Nucleus accumbens (tissue), 56 donors: ENCODE data around the gene MAGEA9.
"Not testable (repeated sequence)": the region's sequence is repeated elsewhere in the genome, so short reads cannot be mapped to it uniquely, and the experiment has no call there.

Experiments used
- DNase-seq, 56 donors: peaks; one replicate each; lab custom pipeline; 2025; lab: John Stamatoyannopoulos, UW

Gene MAGEA9, protein sequence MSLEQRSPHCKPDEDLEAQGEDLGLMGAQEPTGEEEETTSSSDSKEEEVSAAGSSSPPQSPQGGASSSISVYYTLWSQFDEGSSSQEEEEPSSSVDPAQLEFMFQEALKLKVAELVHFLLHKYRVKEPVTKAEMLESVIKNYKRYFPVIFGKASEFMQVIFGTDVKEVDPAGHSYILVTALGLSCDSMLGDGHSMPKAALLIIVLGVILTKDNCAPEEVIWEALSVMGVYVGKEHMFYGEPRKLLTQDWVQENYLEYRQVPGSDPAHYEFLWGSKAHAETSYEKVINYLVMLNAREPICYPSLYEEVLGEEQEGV

GRCh38 chrX:149781727-149782126, at the start of gene MAGEA9:
Gene MAGEA9, plus strand, starts transcription at chrX:149781930. Its CDS starts 4,281 bp downstream, at chrX:149786211.
- not testable (repeated sequence) for DNase-seq

DNA sequence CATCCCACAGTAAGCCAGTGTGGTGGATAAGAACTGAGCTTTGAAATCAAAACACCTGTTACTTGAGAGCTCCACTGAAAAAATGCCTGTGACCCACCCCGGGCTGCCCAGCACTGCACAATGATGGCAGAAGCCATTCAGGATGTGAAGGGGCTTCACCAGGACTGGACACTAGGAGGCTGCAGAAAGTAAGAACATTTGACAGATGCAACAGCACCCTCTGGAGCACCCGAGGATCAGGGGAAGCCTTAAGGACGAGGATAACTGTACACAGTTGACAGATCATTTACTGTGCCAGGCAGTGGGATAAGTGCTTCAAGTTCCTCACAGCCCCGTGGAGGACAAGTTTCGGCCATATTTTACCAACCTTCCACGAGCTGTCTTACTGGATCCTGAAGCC, 39.5 kb upstream of the MAGEA9 start:
- DNase-seq = not testable (repeated sequence)

DNA sequence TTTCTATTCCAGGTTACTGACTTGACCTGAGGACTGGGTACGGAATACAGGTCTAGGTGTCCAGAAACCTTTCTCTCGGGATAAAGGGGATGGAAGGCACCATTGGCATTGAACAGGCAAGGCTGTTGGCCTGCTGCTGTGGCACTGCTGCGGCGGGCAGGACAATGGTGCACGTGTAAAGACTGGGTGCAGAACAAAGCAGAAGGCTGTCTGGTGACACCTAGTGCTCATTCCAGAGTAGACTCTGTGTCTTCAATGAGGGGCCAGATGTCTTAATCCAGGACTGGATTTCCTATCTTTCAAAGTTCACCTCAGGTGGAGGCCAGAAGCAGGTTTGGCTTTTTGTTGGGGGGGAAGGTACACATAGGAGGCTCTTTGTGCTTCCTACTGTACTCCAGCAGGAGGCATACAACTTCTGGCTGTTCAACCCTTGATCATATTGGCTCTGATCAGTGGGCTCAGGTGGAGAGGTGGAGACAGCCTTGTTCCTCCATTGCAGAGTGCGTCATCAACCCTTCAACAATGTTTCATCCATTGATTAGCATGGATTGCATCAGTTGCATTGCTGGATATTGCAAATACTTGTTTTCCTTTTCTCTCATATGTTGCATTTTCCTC, 35.2 kb upstream of the MAGEA9 start:
- not testable (repeated sequence) for DNase-seq

- DNase-seq = no peak
Measured at GRCh38 chrX:149757206-149758067, 24.3 kb upstream of the MAGEA9 start.

- no peak for DNase-seq
Measured at GRCh38 chrX:149758068-149758714, 23.5 kb upstream of the MAGEA9 start.

DNA sequence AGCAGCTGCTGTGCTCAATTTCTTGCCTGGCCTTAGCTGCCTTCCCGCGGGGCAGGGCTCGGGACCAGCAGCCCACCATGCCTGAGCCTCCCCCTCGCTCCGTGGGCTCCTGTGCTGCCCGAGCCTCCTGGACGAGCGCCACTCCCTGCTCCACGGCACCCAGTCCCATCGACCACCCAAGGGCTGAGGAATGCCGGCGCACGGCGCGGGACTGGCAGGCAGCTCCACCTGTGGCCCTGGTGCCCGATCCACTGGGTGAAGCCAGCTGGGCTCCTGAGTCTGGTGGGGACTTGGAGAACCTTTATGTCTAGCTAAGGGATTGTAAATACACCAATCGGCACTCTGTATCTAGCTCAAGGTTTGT, 23.0 kb upstream of the MAGEA9 start:
- not testable (repeated sequence) for DNase-seq

DNA sequence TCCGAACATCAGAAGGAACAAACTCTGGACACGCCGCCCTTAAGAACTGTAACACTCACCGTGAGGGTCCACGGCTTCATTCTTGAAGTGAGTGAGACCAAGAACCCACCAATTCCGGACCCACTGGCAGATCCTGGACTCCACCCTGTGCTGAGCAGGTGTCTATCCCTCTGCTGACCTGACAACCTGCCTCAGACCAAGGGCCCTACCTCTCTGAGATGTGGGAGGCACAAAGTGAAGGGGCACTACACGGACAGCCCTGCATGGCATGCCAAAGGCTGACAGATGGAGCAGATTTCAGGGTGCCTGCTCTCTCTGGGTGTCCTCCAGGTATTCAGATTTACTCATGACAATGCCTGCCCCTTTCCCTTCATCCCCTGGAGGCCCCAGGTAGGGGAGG, 21.9 kb upstream of the MAGEA9 start:
- no peak for DNase-seq

GRCh38 chrX:149760965-149761364, 20.8 kb upstream of the MAGEA9 start:
- DNase-seq = no peak

DNA sequence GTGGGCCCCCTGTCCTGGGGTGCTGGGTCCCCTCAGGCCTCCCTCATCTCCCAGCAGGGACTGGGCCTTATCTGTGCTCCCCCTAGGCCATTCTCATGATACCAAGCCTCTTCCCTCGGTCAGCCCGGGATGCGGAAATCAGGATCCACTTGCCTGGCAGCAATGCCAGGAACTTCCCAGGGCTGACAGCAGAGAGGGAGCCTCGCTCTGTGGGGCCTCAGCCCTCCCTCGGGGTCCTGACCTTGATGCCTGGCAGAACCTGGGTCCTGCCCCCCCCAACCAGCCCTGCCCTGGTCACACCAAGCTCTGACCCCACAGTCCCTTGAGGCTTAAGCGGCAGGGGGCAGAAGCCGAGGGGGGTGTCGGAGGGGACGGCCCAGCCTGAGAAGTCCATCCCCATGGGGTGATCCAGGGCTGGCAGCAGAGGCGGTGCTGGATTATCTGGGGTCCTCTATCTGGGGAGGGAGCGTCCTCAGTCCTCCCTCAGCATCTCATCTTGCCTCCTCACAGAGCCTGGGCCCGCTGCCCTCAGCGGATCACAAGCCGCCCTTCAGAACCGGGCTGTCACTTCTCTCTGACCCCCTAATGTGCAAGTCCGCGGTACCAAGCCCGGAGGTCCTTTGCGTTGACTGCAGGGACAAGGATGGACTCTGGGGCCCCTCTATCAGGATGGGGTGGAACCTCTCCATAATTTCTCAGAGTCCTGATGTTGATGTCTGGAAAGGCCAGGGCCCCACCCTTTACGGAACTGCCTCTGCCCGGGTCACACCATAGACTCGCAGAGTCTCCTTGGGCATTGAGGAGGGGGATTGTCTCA, 19.7 kb upstream of the MAGEA9 start:
- DNase-seq = not testable (repeated sequence)

DNA sequence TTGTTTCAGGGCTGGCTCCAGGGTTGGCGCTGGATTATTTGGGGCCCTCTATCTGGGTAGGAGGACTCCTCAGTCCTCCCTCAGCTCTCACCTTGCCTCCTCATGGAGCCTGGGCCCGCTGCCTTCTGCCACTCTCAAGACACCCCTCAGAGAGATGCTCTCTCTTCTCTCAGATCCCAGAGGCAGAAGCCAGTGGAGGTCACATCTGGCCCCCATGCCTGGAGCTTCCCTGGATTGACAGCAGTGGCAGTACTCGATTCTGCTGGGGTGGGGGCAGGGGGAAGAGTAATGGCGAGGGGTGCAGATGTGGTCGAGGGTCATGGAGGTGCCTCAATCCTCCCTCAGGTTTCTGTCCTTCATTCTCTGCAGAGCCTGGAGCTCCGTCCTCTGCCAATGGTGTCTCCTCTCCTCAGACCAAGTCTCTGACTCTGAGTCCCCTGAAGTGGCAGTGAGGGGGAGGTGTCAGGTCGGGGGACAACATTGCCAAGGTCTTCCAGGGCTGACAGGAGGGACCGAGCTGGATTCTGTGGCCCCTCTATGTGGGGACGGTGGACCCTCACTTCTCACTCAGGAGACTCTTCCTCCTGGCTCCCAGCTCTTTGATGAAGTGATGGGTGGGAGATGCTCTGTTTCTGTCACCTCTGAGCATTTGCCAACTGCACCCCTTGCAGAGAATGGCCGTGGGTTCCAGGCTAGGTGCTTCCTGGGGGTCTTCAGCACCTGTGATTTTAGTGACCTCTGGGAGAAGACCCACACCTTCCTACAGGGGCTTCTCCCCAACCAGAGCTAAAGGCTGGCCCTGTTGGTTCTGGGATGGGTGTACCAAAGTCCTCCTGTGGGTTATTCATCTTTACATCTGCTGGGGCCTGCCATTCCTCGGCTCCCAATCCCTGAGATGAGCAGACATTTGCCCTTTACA, 18.8 kb upstream of the MAGEA9 start:
- DNase-seq = no peak

GRCh38 chrX:149770344-149770743, 11.4 kb upstream of the MAGEA9 start:
- not testable (repeated sequence) for DNase-seq

DNA sequence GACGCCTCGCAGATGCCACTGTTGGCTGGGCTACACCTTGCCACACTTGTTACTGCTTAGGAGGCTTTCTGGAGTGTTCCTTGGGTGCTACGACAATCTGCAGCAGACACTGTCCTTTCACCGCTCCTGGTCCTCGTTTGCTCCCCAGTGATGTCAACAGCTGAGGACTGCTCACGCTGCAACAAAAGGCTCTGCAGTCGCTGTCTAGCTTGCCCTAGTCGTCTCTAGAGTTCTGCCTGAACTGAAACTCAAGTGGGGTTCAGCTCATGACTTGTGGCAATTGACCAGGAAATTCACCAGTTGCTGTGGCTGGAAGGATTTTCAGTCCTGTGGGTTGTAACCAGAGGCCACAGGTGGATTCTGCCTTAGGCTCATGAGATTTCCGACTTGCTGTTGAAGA, 8.7 kb upstream of the MAGEA9 start:
- DNase-seq = not testable (repeated sequence)

DNA sequence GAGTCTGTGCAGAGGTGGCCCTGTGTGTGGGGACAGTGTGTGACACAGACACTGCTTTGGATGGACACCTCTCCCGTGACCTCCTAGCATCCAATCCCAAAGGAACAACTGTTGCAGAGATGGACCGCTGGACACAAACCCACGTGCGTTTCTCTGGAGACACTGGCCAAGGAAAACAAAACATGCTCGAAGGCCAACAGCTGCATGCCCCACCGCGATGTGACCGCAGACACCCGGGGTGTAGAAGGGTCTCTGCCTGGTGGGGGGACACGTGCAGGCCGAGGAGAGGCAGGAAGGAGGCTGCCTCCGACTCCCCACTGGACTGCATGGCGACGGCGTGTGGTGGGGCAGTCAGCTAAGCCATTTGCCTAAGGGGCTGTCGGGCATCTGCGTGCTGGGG, 8.0 kb upstream of the MAGEA9 start, which contains the start of gene HSFX1:
HSFX1 (plus strand) TSS at position 301 of the 400 bp plus-strand sequence. CDS start 614 bp downstream, outside the sequence.
- not testable (repeated sequence) for DNase-seq

- DNase-seq = not testable (repeated sequence)
Measured at GRCh38 chrX:149777999-149778398, 3.7 kb upstream of the MAGEA9 start.

DNA sequence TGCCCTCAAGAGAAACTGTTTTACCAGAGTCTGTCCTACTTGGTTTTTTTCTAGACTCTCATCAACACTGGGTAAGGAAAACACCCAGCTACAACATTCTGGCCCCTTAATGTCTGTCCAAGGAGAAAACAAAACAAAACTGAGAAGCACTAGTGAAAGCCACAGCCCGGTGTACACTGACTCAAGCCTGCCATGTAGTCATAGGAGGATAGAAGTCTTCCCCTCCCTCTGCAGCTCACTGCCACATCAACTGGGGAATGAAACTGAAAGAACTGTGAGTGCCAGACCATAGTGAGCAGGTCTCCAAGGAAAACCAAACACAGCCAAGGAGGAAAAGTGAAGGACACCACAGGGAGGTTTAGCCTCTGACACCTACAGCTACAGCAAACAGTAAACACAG, 13.8 kb downstream of the MAGEA9 start:
- DNase-seq = not testable (repeated sequence)

DNA sequence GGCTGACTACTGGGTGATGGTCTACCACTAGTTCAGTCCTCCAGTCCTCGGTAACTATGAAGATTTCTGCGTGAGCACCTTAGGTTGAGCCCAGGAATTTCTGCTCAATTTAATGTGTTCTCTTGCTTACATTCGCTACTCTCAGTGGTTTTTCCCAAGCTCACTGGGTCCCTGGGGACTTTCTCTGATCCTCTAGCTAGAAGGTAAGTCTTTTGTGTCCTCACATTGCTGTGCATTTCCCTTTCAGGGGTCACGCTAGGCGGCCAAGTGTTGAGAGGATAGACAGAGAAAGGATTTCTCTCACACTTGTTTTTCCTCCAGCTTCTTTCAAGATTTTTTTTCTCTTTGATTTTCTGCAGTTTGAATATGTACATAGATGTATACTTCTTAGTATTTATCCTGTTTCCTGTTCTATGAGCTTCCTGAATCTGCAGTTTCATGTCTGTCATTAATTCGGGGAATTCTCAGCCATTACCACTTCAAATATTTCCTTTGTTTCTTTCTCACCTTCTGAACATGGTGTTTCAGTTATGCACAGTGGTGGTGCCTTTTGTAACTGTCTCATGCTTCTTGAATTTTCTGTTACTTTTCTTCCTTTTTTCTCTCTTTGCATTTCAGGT, 17.5 kb downstream of the MAGEA9 start:
- no peak for DNase-seq

GRCh38 chrX:149799938-149800337, 18.2 kb downstream of the MAGEA9 start:
- no peak for DNase-seq

GRCh38 chrX:149803458-149804062, 21.8 kb downstream of the MAGEA9 start:
- DNase-seq = no peak
